GM12878 (cell line): ENCODE results near the gene WDR74. TPM values are rescaled to one million over a fixed set of nuclear protein-coding genes. Genes with fewer than 3 reads are reported as not detected.

Source experiments
- CEBPZ ChIP-seq: fragments of 150-350 bp; IDR thresholded peaks from 2 replicates; pipeline ENCODE4 v1.6.1; 2016; ENCODE audit warnings: low read depth, low read length
- CHD2 ChIP-seq: IDR thresholded peaks from 2 replicates; pipeline ENCODE4 v1.6.1; 2011; ENCODE audit warnings: low read depth, low read length, improper control_type of control experiment, borderline replicate concordance
- CREB1 ChIP-seq: IDR thresholded peaks from 2 replicates; pipeline ENCODE4 v1.6.1; 2012; ENCODE audit warnings: low read depth, mild to moderate bottlenecking, inconsistent platforms
- E2F4 ChIP-seq: IDR thresholded peaks from 2 replicates; pipeline ENCODE4 v1.6.1; 2012; ENCODE audit warnings: low read depth, low read length, improper control_type of control experiment
- IRF3 ChIP-seq: fragments of 450-650 bp; IDR thresholded peaks from 2 replicates; pipeline ENCODE4 v1.6.1; 2014; ENCODE audit warnings: mild to moderate bottlenecking
- IRF5 ChIP-seq: fragments of 450-650 bp; IDR thresholded peaks from 2 replicates; pipeline ENCODE4 v1.6.1; 2017; ENCODE audit warnings: borderline replicate concordance
- KDM1A ChIP-seq: fragments of 200-600 bp; sonication (generic); IDR thresholded peaks from 2 replicates; pipeline ENCODE4 v1.6.1; 2016; ENCODE audit warnings: borderline replicate concordance
- LARP7 ChIP-seq: fragments of 450-650 bp; IDR thresholded peaks from 2 replicates; pipeline ENCODE4 v1.6.1; 2017; ENCODE audit warnings: mild to moderate bottlenecking
- MTA2 ChIP-seq: fragments of 450-650 bp; IDR thresholded peaks from 2 replicates; pipeline ENCODE4 v1.6.1; 2016; ENCODE audit warnings: low read depth, mild to moderate bottlenecking, moderate library complexity
- NR2C1 ChIP-seq: fragments of 450-650 bp; IDR thresholded peaks from 2 replicates; pipeline ENCODE4 v1.6.1; 2017; ENCODE audit warnings: antibody characterized with exemption, mild to moderate bottlenecking, moderate library complexity
- RAD51 ChIP-seq: fragments of 450-650 bp; IDR thresholded peaks from 2 replicates; pipeline ENCODE4 v1.6.1; 2016; ENCODE audit warnings: moderate library complexity, mild to moderate bottlenecking, inconsistent platforms
- SPI1 ChIP-seq: IDR thresholded peaks from 2 replicates; pipeline ENCODE4 v1.6.1; 2011; ENCODE audit warnings: low read depth, mild to moderate bottlenecking, low read length, moderate library complexity, borderline replicate concordance; ENCODE audit not compliant: insufficient read depth
- STAT3 ChIP-seq: IDR thresholded peaks from 2 replicates; pipeline ENCODE4 v1.6.1; 2011; ENCODE audit warnings: low read depth, low read length, improper control_type of control experiment
- ZNF24 ChIP-seq: fragments of 450-650 bp; IDR thresholded peaks from 2 replicates; pipeline ENCODE4 v1.6.1; 2017; ENCODE audit warnings: antibody characterized with exemption, mild to moderate bottlenecking
- polyA plus RNA-seq, 11 experiments: library from polyadenylated mRNA; depleted of rRNA in 4 of 11; unstranded in 6 of 11; stranded (reverse) in 5 of 11; fragments of >200 nt; fragmentation: Nextera tagmentation in 4 of 11; fragmentation: Illumina TruSeq in 1 of 11; extraction: Ambion mirVana in 4 of 11; extraction: Trizol in 1 of 11; gene quantifications; 1 replicate in 1 of 11; 2 replicates in 10 of 11; pipeline versions ENCODE4 v1.2.1 to v1.2.3, GENCODE V29; 2011 to 2016; ENCODE audit warnings: inconsistent platforms in 2 of 11, missing spikeins in 2 of 11, low read depth in 1 of 11
- total RNA-seq, 4 experiments: library from RNA; depleted of rRNA in 3 of 4; stranded (reverse); fragments of >200 nt in 3 of 4; fragmentation: Illumina TruSeq in 1 of 4; extraction: Trizol in 1 of 4; gene quantifications; 2 replicates each; pipeline versions ENCODE4 v1.2.1 to v1.2.3, GENCODE V29; 2013 to 2021
- TF ChIP-seq, protein P1 (sequence below): fragments of 450-650 bp; formaldehyde crosslinking; IDR thresholded peaks from 2 replicates; pipeline ENCODE4 v1.4.0; 2022; ENCODE audit warnings: mild to moderate bottlenecking, moderate library complexity

WDR74 gene
- total and polyA plus RNA-seq, 10 of the 15 experiments (the other 5 are each of a cell fraction or from before 2014, with no cell fraction given) = 18.2 to 103 (median 60.7) TPM

DNA sequence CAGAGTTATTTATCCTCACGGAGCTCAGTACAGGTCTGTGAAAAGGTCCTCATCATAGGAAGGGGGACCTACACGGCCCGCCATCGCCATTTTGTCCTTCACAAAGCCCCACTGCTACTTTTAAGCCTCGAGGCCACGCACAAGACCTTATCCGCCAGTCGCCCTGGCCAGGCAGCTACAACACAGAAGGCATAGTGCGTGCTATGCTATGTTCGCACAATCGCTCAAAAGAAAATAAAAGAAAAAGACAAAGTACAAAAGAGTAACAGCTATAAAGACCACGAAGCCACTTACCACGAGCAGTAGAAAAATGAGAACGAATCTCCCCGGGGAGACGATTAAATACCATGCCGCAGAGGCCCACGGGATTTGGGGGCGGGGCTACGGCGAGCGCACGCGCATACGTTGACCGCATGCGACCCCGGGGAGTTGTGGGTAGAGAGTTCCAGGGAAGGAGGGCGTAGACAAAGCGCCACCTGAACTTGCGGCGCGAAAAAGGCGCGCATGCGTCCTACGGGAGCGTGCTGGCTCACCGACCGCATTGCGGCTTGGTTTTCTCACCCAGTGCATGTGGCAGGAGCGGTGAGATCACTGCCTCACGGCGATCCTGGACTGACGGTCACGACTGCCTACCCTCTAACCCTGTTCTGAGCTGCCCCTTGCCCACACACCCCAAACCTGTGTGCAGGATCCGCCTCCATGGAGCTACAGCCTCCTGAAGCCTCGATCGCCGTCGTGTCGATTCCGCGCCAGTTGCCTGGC, 16.4 kb upstream of the WDR74 start (continued):
- TF ChIP-seq, protein P1, sequence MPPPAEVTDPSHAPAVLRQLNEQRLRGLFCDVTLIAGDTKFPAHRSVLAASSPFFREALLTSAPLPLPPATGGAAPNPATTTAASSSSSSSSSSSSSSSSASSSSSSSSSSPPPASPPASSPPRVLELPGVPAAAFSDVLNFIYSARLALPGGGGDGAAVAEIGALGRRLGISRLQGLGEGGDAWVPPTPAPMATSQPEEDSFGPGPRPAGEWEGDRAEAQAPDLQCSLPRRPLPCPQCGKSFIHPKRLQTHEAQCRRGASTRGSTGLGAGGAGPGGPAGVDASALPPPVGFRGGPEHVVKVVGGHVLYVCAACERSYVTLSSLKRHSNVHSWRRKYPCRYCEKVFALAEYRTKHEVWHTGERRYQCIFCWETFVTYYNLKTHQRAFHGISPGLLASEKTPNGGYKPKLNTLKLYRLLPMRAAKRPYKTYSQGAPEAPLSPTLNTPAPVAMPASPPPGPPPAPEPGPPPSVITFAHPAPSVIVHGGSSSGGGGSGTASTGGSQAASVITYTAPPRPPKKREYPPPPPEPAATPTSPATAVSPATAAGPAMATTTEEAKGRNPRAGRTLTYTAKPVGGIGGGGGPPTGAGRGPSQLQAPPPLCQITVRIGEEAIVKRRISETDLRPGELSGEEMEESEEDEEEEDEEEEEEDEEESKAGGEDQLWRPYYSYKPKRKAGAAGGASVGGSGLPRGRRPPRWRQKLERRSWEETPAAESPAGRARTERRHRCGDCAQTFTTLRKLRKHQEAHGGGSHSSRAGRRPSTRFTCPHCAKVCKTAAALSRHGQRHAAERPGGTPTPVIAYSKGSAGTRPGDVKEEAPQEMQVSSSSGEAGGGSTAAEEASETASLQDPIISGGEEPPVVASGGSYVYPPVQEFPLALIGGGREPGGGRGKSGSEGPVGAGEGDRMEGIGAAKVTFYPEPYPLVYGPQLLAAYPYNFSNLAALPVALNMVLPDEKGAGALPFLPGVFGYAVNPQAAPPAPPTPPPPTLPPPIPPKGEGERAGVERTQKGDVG (CRISPR knock-in tag) = no peak
- peak; percentile 43; the same call in 1 of the 2 replicates for TF ChIP-seq MTA2
- no peak for TF ChIP-seq NR2C1
- peak; percentile 82 for TF ChIP-seq CREB1
- no peak for TF ChIP-seq ZNF24
- TF ChIP-seq KDM1A = no peak
- TF ChIP-seq IRF5 = peak; percentile 34; the same call in 1 of the 2 replicates
- no peak for TF ChIP-seq SPI1
- TF ChIP-seq CEBPZ = no peak
- TF ChIP-seq IRF3 = peak; percentile 52; the same call in 1 of the 2 replicates
- no peak for TF ChIP-seq STAT3
- peak; percentile 91 for TF ChIP-seq E2F4
- peak; percentile 18; the same call in 1 of the 2 replicates for TF ChIP-seq RAD51
- peak; percentile 69 for TF ChIP-seq LARP7
- TF ChIP-seq CHD2 = 0 out of 2 replicates have a peak, but pooled peaks have one; percentile 44
